Measurements from ENCODE around the gene C16orf96. TPM values are rescaled to one million over a fixed set of nuclear protein-coding genes. Genes with fewer than 3 reads are reported as not detected.
A peak's percentile ranks its signal among the peaks of the same experiment; 100 is the strongest.

Gene C16orf96
- total and polyA plus RNA-seq, 2 of the 13 experiments (the other 11 are each of a cell fraction or from before 2014, with no cell fraction given): 0.03 TPM; not detected in 1

- TF ChIP-seq BCL3 (CRISPR knock-in tag; IDR thresholded peaks at IDR 0.05) (peak; percentile 23; the same call in 1 of the 2 replicates), ATF6 (CRISPR knock-in tag; conservative IDR thresholded peaks at IDR 0.05) (no peak), UBTF (CRISPR knock-in tag; IDR thresholded peaks at IDR 0.05) (peak; percentile 64), PAF1 (CRISPR knock-in tag; IDR thresholded peaks at IDR 0.05) (no peak), ZNF234 (CRISPR knock-in tag; conservative IDR thresholded peaks at IDR 0.05) (no peak), MEIS2 (CRISPR knock-in tag; IDR thresholded peaks at IDR 0.05) (peak; percentile 85), NFRKB (IDR thresholded peaks at IDR 0.05) (no peak), ZNF777 (CRISPR knock-in tag; IDR thresholded peaks at IDR 0.05) (no peak), KLF12 (CRISPR knock-in tag; IDR thresholded peaks at IDR 0.05; ENCODE audit: borderline replicate concordance) (peak; percentile 56; the same call in 1 of the 2 replicates), ZNF282 (IDR thresholded peaks at IDR 0.05; ENCODE audit: partially characterized antibody) (no peak), ZBTB37 (CRISPR knock-in tag; IDR thresholded peaks at IDR 0.05) (no peak), XRCC5 (optimal IDR thresholded peaks at IDR 0.05; ENCODE audit: low read length) (peak; percentile 39), FOXP1 (IDR thresholded peaks at IDR 0.05) (no peak), FOXP1 (CRISPR knock-in tag; IDR thresholded peaks at IDR 0.05) (no peak), SAP130 (CRISPR knock-in tag; IDR thresholded peaks at IDR 0.05; ENCODE audit: low read depth) (peak; percentile 97), PREB (CRISPR knock-in tag; IDR thresholded peaks at IDR 0.05) (no peak), TGIF2 (CRISPR knock-in tag; IDR thresholded peaks at IDR 0.05) (peak; percentile 93; the same call in 1 of the 2 replicates), GATA4 (IDR thresholded peaks at IDR 0.05; ENCODE audit: borderline replicate concordance, low read depth) (no peak), ZNF281 (CRISPR knock-in tag; IDR thresholded peaks at IDR 0.05; ENCODE audit: borderline replicate concordance) (no peak)
These were observed 60.1 kb downstream of the C16orf96 start (continued) for GRCh38 chr16:4616047-4616811.

Data from HepG2 (cell line).